Putamen (tissue), 1 donor: ENCODE data around the gene TSEN54.
"Not testable (repeated sequence)": the region's sequence is repeated elsewhere in the genome, so short reads cannot be mapped to it uniquely, and the experiment has no call there.

Source experiments
- DNase-seq: peaks from one replicate; pipeline ENCODE4 v3.0.0-alpha.2; 2016; ENCODE audit warnings: low spot score

TSEN54 gene

DNA sequence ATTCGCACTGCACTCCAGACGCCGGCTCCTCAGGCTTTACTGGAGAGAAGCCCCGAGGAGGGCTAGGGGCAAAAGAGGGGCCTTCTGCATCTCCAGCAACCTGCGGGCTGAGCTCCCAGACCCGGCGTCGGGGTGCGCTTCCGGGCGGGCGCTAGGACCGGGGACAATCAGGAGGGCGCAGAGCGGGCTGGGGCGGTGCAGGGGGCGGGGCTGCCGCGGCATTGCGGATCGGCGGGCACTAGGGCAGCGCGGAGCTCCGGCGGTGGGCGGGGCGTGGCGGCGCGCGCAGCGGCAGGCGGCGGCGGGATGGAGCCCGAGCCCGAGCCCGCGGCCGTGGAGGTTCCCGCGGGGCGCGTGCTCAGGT, at the start of gene TSEN54:
TSEN54 (plus strand) TSS at position 274 of the 364 bp plus-strand sequence; CDS start at position 307, 33 bp downstream.
- DNase-seq, result peak; percentile 92

DNA sequence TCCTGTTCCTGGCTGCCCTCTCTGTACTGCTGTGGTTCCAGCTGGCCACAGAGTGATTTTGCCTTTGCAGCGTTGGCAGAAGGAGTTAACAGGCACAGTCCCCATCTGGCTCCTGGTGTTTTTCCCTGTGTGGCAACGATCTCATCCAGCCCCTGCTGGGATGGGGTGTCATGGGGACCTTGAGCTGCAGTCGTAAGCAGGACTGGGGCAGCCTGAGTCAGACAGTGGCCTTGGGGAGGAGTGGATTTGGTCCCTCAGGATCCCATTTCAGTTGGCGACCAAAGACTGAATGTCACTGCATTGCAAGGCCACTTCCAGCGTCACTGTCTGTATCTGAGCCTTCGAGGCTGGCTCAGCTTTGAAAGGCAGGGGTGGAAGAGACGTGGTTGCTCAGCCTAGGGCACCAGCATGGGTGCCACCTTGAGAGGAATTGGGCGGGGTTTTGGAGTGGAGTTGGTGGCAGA, 48.0 kb upstream of the TSEN54 start:
- peak; percentile 30 for DNase-seq

DNA sequence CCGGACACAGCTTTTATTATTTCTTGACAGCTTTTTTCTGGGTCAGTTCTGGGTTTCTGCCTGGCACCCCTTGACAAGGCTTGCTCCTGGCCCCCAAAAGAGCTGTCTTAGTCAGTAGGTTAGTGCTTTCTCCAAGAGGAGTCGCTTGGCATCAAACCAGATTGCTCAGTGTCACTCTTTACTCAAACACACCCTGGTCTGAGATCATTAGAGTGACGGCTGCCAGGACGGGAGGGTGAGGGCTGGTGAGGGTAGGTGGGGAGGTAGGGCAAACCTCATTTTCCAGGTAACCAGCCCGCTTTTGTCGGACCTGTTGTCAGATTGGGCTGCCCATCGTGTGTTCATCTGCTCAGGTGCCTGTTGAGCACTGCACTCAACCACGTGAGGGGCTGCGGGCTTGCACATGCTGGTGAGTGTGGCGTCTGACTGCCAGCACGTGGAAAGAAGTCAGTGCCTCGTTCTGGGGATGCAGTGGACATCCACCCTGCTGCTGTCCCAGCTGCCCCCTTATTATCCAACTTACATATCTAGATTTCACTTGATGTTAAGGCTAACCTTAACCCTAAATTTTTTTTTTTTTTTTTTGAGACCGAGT, 47.5 kb upstream of the TSEN54 start:
- DNase-seq, result no peak

DNA sequence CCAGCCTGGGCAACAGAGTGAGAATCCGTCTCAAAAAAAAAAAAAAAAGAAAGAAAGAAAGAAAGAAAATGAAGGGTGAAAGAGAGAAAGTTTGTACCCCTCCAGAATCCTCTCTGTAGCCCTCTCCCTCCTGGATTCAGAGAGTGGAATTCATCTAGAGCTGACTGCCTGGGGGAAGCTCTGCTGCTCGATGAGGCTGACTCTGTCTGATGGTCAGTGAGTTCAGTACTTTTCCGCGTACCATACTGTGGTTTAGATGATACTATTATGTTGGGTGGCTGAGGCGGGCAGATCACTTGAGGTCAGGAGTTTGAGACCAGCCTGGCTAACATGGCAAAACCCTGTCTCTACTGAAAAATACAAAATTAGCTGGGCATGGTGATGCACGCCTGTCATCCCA, 45.1 kb upstream of the TSEN54 start:
- no peak for DNase-seq

DNA sequence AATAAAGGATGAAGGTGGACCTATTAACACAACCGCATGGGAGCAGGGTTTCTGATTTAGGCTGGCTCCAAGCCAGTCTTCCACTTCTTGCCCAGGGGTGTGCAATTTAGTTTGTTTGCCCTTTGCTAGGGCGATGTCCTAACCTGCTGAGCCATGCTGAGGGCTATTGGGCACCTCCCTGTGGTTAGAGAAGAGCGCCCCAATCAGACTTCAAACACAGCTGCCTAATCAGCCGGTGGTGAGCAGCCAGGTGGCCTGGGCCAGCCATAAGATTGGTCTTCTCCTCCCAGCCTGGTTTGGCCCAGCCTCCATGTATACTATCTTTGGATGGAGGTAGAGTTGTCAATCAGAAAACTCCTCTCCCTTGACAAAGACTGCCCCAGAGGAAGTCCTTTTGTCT, 44.2 kb upstream of the TSEN54 start:
- no peak for DNase-seq

DNA sequence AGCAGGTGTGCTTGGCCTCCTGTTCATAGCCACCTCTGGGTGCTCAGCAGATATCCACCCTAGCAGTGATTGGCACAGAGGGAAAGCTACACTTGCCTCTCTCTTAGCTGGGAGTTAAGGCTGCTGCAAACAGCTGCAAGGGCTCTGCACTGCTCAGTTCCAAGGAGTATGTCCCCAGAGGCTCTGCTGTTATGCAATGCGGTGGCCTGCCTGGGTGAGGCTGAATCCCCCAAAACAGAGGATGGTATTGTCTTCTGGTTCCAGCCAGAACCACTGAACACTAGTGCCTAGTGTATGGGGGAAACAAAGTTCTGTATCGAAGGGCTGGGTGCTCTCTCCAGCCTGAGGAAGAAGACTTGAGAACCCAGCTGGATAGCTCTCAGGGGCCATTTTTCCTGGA, 43.1 kb upstream of the TSEN54 start:
- peak; percentile 61 for DNase-seq

DNA sequence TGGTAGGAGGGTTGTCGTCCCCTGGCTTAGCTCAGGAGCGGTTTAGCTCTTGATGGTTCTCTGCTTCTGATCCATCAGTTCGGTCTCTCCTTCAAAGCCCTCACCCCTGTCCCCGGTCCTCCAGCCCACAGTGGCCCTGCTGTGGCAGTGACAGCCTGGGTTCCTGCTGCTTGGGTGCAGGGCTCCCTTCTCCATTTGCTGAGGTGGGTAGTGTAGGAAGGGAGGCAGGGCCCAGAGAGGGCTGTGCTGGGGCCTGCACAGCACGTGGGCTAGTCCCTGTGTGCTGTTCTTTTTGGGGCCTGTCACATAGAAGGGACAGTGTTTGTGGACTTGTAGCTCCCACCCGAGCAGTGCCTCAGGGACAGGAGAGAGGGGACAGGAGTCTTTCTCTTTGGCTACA, 41.6 kb upstream of the TSEN54 start:
- no peak for DNase-seq

DNA sequence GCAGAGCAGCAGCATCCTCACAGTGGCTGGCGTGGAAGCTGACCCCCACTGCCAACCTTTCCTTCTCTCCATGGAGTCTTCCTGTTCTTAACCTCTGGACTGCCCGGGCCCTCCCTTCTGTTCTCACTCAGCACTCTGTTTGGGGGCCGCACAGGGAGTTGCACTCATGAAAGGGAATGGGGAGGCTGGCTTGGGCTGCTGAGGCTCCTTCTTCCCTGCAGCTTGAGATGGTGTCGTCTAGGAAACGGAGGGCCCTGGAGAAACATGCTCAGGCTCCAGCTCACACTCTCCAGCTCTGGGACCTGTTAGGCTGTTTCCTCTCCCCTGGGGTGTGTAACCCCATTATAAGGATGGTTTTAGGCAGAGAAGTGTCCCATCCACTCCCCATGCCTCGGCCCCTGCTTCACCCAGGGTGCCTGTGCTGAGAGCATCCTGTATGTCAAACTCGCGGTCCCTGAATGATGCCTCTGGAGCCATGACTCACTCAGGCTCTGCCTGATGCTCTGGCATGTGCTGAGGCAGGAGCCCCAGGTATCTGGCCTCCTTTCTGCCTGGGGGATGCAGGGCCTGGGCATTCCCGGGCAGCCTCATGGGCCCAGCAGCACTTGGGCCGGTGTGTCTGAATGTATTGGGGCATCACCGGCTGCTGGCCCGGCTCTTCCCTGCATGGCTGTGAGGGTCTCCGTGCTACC, 41.0 kb upstream of the TSEN54 start:
- peak; percentile 37 for DNase-seq

DNA sequence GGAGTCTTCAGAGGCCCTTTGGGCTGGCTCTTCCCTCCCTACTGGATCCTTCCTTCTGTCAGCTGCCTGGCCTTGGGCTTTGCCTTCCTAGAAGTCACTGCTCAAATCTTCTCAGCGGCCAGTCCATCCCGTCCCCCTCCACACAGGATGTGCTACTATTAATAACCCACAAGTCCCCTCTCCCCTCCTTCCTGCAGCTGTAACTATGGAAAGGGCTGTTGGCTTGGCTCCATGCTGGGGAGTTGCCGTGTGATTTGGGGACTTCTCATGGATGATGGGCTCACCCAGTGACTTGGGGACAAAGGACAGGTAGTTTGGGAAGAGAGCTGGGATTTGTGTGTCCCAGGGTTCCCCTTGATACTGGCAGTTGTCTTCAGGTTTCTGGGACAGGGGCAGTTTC, 40.5 kb upstream of the TSEN54 start:
- DNase-seq, result no peak

DNA sequence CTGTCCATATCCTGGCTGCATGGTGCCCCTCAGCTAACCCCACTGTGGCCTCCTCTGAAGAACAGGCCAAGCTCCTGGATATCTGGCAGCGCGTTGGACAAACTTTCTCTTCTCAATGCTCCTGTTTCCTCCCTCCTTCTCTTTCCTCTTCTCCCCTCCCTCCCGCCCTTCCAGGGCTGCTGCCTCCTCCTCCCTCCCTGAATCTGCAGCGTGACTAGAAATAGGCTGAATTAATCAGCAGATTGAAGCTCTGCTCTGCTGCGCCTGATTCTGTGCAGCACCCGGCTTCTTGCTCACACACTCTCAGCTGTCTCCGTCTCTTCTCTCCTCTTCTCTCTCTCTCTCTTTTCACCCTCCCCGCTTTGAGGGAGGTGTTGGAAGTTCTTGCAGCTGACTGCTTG, 40.1 kb upstream of the TSEN54 start:
- DNase-seq, result peak; percentile 86

DNA sequence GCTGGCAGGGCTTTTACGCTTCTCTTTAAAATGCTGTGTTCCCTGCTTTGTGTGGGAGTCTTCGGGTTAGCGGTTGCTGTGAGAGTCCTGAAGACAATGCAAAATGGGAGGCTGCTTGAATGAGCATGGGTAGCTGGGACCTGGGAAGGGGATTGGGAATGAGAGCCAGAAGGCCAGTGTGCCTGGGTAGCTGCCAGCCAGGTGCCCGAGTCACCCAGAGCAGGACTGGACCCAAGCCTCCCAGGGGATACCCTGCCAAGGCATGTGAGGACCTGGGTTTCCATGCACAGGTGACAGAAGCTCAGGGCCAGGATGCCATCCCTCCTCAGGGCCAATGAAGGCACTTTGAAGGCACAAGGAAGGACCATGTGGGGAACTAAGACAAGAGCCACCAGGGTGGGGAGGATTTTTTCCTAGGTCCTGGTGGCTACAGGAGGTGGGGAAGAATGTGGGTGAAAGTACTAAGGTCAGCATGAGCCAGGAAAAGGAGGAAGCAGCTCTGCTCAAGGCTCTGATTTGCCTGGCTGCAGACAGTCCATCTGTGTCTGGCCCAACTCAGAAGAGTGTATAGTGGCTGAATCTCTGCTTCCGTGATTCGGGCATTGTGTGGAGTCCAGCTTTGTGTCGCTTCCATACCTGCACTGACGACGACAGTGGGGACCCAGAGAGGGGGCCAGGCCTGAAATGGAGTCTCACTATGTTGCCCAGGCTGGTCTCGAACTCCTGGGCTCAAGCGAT, 39.4 kb upstream of the TSEN54 start:
- no peak for DNase-seq

DNA sequence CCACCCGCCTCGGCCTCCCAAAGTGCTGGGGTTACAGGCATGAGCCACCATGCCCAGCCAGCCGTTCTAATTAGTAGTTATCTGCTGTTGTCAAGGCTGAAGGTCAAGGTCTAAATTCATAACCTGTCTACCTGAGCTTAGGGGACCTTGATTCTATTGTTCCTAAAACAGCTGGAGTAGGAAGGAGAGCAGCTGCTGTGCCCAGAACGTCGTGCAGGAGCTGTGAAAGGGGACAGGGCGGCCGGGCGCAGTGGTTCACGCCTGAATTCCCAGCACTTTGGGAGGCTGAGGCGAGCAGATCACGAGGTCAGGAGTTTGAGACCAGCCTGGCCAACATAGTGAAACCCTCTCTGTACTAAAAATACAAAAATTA, 38.9 kb upstream of the TSEN54 start:
- not testable (repeated sequence) for DNase-seq

DNA sequence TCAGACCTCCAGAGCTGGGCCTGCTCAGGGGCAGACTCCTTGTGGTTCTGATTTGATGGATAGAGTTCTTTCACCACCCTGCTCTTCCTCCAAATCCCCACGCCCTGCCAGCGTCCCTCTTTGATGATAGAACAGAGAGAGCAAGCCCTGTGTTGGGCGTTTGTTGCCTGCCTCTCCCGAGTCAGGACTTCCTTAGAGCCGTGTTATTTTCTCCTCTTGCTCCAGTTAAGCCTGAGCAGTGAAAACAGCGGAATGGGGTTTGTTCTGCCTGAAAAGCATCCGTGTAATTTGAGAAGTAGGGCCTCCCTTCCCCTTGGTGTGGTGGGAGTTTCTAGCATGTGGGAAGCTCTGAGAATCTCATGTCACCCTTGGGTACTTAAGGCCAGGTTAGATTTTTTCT, 37.8 kb upstream of the TSEN54 start:
- DNase-seq, result peak; percentile 31

DNA sequence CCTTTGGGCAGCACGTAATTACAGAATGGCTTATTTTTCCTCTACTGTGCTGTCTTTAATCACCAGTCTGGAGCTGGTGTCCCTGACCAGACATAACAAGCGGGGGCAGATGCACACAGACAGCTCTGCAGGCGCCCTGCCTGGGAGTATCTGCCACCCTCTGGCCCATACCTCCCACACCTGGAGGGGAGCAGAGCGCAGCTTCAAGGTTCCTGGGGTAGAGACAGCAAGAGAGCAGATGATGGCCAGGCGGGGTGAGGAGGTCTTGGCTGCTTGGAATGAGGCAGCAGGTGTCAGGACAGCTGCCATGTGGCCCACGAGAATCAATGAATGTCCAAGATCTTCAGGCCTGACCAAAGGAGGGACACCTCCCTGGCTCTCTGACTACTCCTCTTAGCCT, 36.0 kb upstream of the TSEN54 start:
- DNase-seq, result no peak

DNA sequence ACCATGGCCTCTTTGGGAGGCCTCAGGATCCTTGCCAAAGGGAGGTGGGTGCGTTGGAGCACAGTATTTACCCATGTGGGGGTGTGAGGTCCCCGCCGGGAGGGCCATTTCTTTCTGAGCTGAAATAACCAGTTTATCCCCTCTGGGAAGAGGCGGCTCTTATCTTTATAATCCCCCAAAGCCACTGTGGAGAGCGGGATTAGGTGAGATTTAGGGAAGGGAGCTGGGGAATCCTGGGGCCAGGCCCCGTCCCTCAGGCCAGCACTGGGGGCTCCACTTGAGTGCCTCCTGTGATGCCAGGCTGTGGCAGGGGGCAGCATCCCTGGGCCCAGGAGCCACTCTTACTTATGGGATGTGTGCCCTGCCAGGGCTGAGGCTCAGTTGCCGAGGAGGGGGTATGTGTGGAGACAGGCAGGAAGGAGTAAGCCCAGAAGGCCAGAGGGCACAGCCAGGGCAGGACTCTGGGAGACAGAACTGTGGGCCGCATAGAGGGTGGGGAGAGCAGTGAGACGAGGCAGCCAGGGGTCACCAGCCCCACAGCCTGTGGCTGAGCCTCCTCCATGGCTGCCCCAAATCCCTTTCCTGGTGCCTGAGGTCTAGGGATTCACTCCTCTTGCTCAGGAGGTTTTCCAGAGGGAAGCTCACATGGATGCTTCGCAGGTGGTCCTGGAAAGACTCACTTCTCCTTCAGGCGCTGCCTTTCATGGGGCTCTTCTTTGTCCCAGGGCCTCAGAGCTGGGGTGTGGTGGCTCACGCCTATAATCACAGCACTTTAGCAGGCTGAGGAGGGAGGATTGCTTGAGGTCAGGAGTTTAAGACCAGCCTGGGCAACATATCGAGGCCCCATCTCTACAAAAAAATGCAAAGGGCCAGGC, 34.9 kb upstream of the TSEN54 start:
- DNase-seq, result no peak

DNA sequence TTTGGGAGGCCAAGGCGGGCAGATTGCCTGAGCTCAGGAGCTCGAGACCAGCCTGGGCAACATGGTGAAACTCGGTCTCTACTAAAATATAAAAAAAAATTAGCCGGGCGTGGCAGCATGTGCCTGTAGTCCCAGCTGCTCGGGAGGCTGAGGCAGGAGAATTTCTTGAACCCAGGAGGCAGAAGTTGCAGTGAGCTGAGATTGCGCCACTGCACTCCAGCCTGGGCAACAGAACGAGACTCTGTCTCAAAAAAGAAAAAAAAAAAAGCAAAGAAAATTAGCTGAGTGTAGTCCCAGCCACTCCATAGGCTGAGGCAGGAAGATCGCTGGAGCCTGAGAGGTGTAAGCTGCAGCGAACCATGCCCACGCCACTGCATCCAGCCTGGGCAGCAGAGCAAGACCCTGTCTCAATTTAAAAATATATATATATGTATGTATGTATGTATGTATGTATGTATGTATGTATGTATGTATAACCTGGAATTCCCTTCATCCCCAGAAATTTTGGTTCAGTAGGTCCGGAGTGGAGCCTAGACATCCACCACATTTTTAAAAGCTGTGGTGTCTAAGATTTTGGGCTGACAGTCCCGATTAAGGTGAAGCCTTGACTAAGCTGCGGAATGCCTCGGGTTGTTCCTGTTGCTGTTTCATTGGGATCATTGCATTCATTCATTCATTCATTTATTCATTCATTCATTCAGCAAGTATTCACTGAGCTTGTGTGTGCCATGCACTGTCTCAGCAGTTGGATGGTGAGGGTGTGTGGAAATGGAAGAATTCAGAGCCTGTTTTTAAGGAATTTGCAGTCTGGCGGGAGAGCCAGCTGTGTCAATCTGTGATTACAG, 34.0 kb upstream of the TSEN54 start:
- no peak for DNase-seq

DNA sequence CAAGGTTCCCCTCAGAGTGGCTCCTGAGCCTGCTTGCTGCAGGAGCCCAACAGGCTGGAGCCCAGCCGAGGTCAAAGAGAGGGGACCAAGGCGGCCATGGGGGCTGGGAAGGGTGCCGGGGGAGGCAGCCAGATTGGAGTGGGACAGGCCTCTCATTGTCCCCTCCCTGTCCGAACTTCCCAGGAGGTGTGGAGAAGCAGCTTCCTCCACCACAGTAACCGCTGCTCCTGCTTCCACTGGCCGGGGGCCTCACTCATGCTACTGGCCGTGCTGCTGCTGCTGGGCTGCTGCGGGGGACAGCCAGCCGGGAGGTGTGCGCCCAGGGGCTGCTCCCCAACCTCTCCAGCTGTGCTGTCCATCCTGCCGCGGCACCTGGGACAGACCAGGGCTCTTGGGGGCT, 30.6 kb upstream of the TSEN54 start:
- DNase-seq, result no peak

DNA sequence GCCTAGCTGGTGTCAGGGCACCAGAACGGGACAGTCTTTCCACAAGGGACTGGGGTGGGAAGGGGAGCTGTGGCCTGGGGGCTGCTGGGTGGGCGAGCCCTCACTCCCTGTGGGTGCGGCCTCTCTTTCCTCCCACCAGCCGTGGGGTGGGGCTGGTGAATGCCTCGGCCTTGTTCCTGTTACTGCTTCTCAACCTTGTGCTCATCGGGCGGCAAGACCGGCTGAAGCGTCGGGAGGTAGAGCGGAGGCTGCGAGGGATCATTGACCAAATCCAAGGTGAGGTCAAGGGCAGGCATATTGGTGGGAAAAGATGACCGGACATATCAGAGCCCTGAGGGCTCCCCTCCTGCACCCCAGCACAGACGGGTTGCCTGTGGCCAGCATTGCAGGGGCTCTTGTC, 30.2 kb upstream of the TSEN54 start:
- no peak for DNase-seq

DNA sequence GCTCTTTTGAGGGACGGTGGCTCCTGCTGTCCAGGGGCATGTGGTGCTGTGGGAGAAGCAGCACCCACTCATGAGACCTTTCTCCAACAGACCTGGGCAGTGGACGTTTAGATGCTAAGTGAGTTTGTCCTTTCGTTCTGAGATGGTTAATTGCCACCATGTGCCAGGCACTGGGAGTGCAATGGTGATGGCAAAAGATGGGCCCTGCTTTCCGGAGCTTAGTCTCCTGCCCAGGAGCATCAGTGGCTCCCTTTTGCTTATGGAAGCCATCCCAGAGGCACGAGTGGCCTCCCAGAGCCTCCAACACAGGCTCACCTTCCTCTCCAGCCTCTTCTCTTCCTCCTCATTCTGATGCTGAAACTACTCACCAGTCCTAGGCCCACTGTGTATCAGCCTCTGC, 29.4 kb upstream of the TSEN54 start:
- DNase-seq, result no peak

DNA sequence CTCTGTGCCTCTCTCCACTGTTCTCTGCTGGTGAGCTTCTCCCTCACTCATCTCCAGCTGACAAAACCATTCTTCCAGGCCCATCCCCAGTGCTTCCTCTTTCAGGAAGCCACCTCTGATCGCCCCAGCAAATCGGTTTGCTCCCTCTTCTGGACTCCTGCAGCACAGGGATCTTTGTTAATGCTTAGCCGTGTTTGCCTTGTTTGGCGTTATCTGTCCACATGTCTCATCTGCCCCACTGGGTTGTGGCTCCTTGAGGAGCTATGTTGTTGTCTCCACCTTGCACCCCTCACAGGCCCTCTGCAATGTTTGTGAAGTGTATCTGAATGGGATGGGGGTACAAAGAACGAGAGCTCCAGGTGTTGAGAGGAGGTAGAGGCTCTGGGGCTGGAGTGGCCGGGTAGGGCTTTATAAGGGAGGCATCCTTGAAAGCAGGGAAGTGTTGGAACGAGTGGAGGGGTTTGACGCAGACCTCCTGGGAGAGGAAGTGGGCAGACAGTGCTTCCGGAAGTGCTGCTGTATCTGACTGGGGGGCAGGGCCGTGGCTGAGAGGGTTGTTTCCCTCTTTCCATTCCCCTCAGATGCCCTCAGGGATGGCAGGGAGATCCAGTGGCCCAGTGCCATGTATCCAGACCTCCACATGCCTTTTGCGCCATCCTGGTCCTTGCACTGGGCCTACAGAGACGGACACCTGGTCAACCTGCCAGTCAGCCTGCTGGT, 28.8 kb upstream of the TSEN54 start:
- no peak for DNase-seq
